Suprapubic skin (tissue), 3 donors: ENCODE measurements around the gene MOXD1.

Experiments
- CTCF ChIP-seq, 2 donors: fragments of 200-600 bp in 1 of 2; fragments of 450-650 bp in 1 of 2; sonication (generic) in 1 of 2; IDR thresholded peaks; one replicate each; pipeline ENCODE4 v1.5.1; 2016 to 2019; ENCODE audit warnings: antibody characterized with exemption in 2 of 2, mild to moderate bottlenecking in 1 of 2, moderate library complexity in 1 of 2
- EP300 ChIP-seq: sonication (generic); formaldehyde crosslinking; IDR thresholded peaks from one replicate; pipeline ENCODE4 v1.6.1; 2017; ENCODE audit warnings: antibody characterized with exemption
- POLR2A ChIP-seq, 2 donors: fragments of 450-650 bp; IDR thresholded peaks; one replicate each; pipeline ENCODE4 v1.6.1; 2017; ENCODE audit warnings: antibody characterized with exemption in 2 of 2, mild to moderate bottlenecking in 2 of 2, moderate library complexity in 2 of 2

GRCh38 chr6:132414761-132415160, 13.5 kb upstream of the MOXD1 start:
- TF ChIP-seq POLR2A (IDR thresholded peaks at IDR 0.05), result no peak
- no peak for TF ChIP-seq CTCF (IDR thresholded peaks at IDR 0.05)
- TF ChIP-seq EP300, result no peak
